GM12873 (cell line): ENCODE results near the gene MRPS16.
A peak's percentile ranks its signal among the peaks of the same experiment; 100 is the strongest.

Experiments used
- CTCF ChIP-seq: IDR thresholded peaks from 2 replicates; pipeline ENCODE4 v1.5.1; 2012; ENCODE audit warnings: low read depth, mild to moderate bottlenecking, moderate library complexity, low read length, control low read depth; ENCODE audit not compliant: insufficient read depth; ENCODE audit errors: missing control alignments

The MRPS16 gene

GRCh38 chr10:73248259-73248724 is 4.2 kb downstream of the MRPS16 start:
- no peak for TF ChIP-seq CTCF

- TF ChIP-seq CTCF: no peak
Observed at GRCh38 chr10:73247509-73248258, 4.8 kb downstream of the MRPS16 start.

- TF ChIP-seq CTCF: peak; percentile 12
Observed at GRCh38 chr10:73246646-73247508, 5.6 kb downstream of the MRPS16 start, which contains the start of gene DNAJC9. Gene DNAJC9, minus strand, starts transcription at chr10:73247255. Its CDS starts 66 bp downstream, at chr10:73247189.

- no peak for TF ChIP-seq CTCF
Observed at GRCh38 chr10:73246322-73246645, 6.2 kb downstream of the MRPS16 start.

- TF ChIP-seq CTCF: no peak
Observed at GRCh38 chr10:73244866-73245477, 7.5 kb downstream of the MRPS16 start.

GRCh38 chr10:73239908-73240307 is 12.5 kb downstream of the MRPS16 start:
- TF ChIP-seq CTCF: no peak
